Activated CD4-positive, CD25-positive, alpha-beta regulatory T cell treated with anti-CD3 and anti-CD28 coated beads, Interleukin-2, amount 50 U/mL, for 24 hours (primary cell): ENCODE results near the gene CENPU.
"Not testable (repeated sequence)": the region's sequence is repeated elsewhere in the genome, so short reads cannot be mapped to it uniquely, and the experiment has no call there.

Experiments
- ATAC-seq, 2 donors: fragments of 150-1000 bp; cut with Tn5 transposase; one replicate each; pipeline ENCODE4 v1.10.0; 2021; ENCODE audit warnings: mild to moderate bottlenecking in 1 of 2, moderate library complexity in 1 of 2

Gene CENPU

GRCh38 chr4:184660978-184661377, 72.9 kb downstream of the CENPU start:
- no peak for ATAC-seq

DNA sequence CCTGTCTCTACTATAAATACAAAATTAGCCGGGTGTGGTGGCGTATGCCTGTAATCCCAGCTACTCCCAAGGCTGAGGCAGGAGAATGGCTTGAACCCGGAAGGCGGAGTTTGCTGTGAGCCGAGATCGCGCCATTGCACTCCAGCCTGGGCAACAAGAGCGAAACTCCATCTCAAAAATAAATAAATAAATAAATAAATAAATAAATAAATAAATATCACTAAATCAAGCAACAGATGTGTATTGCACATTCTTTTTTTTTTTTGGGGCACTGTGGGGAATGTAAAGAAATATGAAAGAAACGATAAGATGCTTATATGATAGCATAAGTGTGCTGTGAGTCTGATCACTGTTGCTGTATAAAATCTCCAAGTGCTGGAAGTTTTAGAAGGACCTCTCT, 76.1 kb downstream of the CENPU start:
- not testable (repeated sequence) for ATAC-seq

DNA sequence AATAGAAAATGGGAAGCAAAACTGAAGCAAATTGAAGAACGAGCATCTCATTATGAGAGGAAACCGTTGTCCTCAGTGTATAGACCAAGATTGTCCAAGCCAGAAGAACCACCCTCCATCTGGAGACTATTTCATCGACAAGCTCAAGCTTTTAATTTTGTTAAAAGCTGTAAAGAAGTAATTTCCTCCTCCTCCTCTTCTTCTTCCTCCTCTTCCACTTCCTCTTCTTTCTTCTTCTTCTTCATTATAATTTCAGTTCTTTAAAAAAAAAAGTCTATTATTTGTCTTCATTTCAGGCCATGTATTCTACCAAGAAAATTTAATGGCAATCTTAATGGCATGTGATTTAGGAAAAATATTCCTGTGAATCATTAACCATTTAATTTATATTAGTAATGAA, 76.8 kb downstream of the CENPU start:
- no peak for ATAC-seq

- no peak for ATAC-seq
These were observed 77.7 kb downstream of the CENPU start for GRCh38 chr4:184655889-184656869.

- ATAC-seq: no peak
These were observed 80.2 kb downstream of the CENPU start for GRCh38 chr4:184653650-184654049.

GRCh38 chr4:184652681-184653080, 81.2 kb downstream of the CENPU start:
- not testable (repeated sequence) for ATAC-seq

DNA sequence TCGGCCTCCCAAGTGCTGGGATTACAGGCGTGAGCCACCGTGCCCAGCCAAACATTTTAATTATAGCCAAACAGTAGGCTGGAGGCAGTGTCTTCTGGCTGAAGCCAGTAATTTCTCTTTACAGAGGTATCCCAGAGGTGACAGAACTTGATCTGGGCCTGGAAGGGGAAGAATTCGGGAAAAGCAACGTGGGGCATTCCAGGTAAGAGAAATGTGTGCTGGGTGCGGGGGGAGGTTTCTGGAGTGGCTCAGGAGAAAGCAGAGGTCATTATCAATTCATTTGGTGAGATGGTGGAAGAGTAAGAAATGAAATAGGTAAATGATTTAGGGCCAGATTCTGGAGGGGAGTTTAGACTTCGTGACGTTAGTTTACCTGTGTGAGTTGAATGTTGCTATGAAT, 82.0 kb downstream of the CENPU start:
- no peak for ATAC-seq

DNA sequence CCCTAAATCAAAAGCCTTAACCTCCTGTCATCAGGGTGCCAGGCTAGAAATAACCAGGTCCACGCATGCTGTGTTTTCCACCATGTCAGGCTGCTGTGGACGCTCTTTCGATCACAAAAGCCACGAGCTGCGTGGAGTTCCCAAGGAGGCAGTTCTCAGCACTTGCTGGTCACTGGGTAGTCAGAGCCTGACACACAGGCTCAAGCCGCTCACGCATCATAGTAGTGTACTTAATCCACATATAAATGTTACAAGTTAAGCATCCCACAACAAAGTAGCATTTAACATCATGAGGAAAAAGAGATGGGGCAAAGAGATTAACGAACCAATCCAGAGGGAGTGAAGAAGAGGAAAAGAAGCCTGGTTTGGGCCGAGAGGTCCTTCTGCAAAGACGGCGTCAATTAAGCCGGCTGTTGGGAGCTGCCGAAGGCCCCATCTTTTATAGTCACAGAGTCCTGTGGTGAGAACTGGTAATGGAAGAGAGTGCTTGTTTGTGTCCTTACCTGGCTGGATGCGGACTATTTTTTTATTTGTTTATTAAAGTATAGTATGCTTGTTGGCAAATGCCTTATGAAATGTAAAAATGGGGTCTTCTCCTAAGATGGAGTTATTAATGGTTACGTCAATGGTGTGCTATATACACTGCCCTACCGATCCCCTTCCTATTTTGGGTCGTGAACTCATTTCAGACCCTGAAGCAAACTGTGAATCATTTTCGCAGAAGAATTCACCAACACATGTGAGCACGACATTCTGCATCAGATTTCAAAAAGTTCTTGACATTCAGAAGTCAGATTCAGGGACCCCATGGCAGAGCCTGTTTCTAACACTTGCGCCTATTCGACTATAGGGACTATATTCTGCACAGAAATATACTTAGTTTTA, 83.7 kb downstream of the CENPU start:
- no peak for ATAC-seq

DNA sequence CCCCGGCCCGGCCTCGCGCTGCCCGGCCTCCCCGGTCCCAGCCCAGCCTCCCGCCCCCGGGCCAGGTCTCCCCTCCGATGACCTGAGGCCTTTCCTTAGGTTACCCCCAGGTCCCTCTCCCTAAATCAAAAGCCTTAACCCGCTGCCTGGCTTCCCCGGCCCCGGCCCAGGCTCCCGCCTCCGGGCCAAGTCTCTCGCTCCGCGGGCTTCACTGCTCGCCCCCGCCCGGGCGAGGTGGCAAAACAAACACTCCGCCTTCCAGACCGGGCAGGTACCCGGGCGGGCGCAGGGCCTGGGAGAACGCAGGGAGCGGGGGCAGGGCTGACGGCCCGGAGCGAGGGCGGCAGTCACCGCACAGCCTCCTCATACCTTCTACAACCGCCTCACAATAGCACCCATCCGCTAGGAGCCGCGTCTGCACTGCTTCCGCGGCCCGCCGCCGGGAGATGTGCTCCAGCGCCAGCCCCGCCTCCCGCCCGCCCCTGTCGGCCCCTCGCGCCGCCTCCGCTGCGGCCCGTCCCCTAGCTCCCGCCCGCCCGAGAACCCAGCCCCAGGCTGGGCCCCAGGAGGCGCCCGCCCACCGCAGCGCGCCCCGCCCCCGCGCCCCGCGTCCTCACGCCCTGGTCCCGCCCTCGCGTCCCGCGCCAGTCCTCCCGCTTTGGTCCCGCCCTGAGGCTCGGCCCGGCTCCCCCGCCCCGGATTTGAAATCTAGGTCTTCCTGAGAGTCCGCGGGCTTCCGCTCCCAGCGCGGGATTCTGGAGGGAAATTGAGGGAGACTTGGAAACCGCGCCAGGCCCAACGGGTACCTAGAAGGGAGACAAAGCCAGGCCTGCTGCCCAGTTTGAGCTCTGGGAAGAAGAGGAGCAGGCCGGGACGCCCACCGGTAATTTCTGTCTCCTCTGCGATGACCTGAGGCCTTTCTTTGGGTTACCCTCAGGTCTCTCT, 84.6 kb downstream of the CENPU start, which contains the start of the genes CASP3 and PRIMPOL:
TSS of gene CASP3 (minus strand) at position 422 of the 945 bp plus-strand sequence. CDS start 10,994 bp downstream, outside the sequence.
TSS of gene PRIMPOL (plus strand) at position 713 of the 945 bp plus-strand sequence. CDS start 7,403 bp downstream, outside the sequence.
- ATAC-seq: peak; percentile 89 to 92

DNA sequence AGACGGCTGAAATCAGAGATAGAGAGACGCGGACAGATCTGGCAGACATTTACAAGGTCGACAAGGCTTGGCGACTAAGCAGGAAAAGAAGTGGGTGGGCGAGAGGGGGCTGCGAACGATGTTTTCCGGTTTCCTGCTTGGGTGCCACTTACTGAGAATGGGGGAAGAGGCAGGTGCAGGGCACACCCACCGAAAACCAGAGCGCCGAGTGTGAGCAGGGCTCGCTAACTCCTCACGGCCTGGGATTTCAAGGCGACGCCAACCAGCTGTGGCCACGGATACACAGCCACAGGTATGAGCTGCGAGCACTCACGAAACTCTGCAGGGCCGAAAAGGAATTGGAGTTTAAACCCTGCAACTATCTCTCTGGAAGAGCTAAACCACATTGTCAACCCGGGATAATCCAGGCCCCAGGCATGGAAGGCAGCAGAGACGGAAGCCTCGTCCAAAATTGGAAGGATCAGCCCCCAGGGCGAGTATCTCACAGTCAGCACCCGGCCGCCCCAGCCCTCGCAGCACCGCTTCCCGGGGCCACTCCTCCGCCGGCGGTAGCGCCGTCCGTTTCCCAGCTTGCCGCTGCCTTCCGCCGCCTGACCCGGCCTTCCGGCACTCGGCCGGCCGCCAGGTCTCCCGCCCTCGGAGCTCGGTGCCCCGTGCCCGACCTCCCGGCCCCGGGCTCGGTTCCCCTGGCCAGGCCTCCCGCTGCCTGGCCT, 85.4 kb downstream of the CENPU start:
- ATAC-seq: peak in 1 of 2 donors; percentile 7

DNA sequence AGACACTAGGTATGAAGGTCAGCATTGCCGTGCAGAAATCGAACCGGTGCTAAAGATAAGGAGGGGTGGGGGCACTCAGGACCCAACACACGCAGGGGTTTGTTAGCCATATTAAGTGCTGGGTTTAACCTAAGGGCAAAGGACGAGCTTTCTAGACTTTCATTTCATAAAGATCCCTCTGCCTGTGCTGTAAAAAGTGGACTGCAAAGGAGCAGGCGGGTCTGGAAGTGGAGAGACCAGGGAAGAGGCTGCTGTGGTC, 85.9 kb downstream of the CENPU start:
- no peak for ATAC-seq

- no peak for ATAC-seq
These were observed 86.4 kb downstream of the CENPU start for GRCh38 chr4:184647266-184648053.

- ATAC-seq: no peak
These were observed 87.8 kb downstream of the CENPU start for GRCh38 chr4:184645904-184646610.

GRCh38 chr4:184644553-184645307, 89.2 kb downstream of the CENPU start:
- no peak for ATAC-seq
